HG02840 (cell line): ENCODE measurements around the gene OPRL1.

Experiments
- ATAC-seq: cut with Tn5 transposase; IDR thresholded peaks from one replicate; pipeline ENCODE4 v1.9.1; 2021; ENCODE audit warnings: mild to moderate bottlenecking, moderate library complexity, moderate number of reproducible peaks; ENCODE audit not compliant: unreplicated experiment, low FRiP score

OPRL1 gene

DNA sequence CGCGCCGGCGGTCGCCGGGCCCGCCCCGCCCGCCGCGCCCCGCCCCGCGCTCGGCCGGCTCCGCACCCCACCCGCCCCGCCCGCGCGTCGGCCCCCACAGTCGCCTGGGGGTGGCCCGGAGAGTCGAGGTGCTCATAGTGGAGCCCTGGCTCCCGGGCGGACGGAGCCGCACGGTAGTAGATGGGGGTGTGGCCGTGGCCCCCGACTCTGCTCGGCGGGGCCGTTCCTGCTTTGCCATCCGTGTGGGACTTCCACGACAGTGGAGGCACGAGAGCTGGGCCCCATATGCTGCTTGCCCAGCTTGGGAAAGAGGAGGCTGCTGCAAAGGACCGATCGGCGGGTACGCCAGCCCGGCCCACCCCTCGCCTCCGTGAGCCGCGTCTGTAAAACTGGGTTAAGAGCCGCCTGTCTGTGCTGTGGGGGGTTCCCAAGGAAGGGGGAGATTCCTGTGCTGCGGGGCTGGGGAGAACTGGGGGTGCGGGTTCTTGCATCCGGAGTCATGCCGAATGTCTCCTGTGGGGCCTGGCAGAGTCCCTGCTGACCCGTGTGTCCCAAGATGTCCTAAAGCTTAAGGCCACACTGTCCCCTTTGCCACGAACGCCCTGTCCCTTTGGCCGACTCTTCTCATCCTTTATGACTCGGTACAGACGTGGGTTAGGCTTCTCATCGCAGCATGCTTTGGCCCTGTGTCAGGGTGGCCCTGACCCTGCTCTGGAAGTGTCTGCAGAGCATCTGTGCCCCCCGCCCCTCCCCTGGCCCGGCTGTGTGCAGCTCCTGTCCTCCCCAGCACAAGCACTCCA, at the start of gene OPRL1:
Gene OPRL1 (plus strand): TSS at position 70 of the 800 bp plus-strand sequence. CDS start 12,639 bp downstream, outside the sequence.
- no peak for ATAC-seq

DNA sequence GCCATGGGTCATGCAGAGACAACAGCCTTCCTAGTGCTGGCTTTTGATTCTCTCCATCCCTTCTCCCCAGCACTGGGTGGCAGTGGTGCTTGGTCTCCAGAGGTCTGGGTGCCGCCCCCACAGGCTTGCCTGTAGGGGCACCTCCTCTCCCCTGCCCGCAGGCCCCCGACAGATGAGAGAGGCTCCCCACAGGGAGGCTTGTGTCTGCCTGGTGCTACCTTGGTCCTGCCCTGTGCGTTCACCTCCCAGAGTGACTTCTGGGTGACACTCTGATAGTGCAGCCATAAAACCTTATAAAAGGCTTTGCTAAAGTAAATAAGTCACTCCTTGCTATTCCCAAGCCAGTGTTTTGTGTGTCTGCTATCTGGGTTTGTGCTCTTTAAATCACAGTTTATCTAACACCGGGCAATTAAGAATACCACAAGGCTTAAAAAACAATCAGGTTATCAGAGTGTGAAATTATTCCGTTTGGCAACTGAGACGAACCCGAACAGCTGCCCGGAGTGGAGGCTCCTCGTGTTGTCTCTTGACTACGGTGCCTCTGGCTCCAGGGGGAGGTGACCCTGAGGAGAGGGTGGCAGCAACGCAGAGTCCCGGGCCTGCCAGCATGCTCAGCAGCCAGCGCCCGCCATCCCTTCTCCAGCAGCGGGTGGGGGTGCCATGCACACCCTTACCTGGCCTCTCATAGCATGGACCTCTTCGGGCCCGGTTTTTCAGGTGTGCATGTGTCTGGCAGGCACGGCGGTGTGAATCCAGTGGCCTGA, 49.3 kb upstream of the OPRL1 start:
- ATAC-seq: no peak

DNA sequence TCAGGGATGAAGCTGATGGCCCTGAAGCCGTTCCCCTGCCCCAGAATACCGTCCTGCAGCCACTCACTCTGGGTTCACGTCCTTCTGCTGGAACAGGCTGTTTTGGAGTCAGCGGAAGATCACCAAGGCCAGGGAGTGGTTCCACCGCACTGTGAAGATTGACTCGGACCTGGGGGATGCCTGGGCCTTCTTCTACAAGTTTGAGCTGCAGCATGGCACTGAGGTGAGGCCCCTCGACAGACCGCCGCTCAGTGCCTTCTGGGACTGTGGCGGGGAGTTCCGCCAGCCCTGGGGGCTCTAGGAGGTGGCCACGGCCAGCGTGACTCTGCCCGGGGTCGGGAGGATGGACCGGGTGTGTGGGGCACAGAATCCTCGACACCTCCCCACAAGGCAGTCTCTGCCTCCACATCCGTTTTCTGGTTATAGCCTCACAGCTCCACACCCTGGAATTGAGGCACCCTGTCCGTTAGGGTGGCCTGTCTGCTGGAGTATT, 48.0 kb upstream of the OPRL1 start:
- ATAC-seq: no peak

DNA sequence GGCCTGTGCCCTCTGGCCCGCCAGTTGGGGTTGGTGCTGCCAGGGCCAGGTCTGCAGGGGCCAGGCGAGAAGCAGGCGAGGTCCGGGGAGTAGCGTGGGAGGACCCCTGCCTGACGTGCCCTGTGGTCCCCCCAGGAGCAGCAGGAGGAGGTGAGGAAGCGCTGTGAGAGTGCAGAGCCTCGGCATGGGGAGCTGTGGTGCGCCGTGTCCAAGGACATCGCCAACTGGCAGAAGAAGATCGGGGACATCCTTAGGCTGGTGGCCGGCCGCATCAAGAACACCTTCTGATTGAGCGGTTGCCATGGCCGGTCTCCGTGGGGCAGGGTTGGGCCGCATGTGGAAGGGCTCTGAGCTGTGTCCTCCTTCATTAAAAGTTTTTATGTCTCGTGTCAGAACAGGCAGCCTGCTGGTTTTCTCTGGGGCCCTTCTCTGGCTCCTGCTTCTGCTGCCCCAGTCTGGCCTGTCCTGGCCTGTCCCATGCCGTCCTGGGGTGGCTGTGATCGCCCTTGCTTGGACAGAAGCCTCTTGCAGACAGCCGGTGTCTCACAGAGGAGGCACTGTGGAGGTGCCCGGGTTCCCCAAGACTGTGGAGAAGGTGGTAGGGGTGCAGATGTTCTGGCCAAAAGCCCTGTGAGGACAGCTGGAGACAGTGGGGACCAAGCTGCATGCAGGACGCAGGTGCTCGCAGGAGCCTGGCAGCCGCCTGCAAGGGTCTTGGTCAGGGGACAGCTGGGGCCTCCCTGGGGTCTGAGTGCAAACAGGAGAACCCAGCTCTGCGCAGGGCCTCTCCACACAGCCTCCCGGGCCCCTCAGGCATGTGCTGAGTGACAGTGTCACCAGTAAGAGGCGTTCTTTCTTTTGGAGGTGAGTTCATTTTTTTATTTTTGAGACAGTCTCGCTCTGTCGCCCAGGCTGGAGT, 46.9 kb upstream of the OPRL1 start:
- ATAC-seq: no peak

DNA sequence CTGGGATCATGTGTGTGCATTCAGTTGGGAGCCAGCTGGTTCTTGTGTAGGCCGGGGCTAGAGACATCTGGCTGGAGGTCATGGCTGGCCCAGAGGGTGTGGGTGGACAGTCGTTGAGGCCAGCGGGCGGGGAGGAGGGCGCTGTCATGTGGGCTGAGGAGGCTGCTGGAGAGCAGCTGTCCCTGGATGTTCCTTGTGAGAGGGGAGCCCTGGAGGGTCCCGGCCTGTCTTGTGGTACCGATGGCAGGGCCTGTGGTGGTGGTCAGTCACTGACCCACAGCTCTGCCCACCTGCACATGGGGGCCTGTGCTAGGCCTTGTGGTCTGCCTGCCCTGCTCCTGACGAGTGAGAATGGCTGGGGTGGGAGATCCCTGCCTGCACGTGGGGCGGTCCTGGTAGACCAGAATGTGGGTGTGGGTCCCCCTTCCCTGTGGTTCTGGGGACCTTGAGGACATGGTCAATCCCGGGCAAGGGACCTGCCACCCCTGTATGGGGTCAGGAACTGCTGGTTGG, 45.8 kb upstream of the OPRL1 start:
- no peak for ATAC-seq

DNA sequence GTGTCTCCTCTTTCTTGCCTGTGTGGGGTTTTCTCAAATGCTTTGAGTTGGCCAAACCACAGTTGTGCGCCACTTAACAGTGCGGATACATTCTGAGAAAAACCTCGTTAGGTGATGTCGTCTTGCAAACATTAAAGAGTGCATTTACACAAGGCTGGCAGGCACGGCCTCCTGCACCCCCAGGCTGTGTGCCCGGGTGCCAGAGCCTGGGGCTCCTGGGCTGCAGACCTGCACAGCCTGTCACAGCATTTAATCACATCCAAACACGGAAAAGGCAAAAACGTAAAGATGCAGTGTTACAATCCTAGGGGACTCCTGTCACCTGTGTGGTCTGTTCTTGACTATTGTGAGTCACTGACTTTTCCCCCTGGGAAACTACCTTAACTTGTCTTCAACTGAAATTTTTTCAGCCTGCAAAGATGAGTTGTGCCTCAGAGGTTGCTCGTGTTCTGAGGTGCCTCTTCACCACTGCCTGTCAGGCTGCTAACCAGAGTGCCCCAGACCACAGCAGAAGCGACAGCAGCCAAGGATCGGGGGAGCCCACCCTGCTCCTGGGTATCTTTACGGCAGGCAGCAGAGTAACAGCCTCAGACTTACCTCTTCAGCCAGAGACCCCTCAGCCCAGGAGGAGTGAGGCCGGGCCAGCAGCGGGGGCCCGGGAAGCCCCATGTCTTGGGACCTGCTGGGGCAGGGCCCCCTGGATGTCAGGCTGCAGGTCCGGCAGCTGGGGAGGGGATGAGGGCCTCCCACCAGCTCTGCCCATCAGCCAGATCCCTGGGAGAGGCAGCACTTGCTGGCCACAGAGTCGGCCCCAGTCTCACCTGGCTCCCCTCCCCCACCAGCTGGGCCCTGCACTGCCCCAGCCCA, 44.6 kb upstream of the OPRL1 start:
- ATAC-seq: no peak

DNA sequence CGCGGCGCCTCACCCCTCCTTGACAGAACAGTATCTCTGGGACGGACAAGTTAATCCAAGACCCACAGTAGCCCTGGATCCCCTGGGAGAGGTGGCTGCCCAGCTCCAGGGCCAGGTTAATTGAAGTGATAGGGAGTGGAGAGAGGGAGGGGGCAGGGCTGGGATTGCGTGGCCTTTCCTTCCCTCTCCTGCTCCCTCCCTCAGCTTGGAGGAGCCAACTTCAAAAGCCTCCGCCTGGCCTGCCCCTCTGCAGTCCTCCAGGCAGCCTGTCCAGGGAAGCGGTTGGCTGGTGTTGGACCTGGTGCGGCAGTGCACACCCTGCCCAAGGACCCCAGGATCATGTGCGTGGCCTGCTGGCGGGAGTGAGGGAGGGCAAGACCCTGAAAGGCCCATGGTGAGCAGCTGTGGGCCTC, 43.9 kb upstream of the OPRL1 start, which contains the start of gene C20orf204:
Gene C20orf204 (plus strand): TSS at position 250 of the 413 bp plus-strand sequence. CDS start 142 bp downstream, at position 392.
- ATAC-seq: no peak

DNA sequence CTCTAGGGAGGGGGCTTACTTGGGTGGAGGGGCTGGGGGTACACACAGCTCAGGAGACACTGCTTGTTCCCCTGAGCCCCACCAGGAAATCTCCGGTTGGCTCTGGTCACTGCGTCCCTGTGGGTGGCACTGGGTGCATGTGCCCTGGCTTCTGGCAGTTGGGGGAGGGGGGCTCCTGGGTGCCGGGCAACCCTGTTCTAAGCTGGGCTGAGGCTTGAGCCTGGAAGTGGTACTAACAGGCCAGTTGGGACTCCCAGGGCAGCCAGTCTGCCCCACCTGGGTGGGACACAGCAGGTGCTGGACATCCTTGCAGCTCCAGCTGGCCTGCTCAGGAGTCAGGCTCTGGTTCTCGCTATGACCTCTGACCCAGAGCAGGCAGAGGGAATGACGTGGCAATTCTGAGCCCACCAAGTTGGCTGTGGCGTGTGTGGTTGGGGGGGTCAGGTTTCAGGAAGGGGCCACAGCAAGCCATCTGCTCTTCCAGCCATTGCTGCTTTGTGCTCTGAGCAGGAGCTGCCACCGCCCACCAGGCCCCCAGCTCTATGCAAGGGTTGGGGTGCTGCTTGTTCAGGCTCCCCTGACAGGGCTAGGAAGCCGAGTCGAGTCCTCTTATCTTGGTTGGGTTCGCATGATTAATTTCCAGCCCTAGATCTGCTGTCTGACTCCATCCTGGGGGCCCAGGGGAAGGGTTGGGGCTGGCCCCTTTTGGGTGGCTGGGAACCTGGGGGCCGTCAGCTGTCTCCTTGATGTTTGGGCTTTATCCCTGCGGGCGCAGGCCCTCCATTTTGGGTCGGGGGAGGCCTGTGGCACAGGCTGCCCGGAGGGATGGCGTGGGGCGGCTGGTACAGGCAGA, 43.3 kb upstream of the OPRL1 start:
- ATAC-seq: no peak

DNA sequence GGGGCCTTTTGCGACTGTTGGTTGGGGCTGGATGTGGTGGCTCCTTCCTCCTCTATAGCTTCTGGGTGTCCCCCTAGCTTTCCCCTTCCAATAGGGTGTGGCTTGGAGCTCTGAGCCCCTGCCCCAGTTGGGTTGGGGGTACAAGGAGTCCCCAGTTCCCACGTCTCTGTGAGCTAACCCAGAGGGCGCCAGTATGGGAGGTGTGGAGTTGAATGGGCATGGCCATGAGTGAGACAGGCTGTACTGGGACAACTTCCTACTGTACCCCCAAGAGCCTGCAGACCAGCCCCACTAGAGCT, 42.7 kb upstream of the OPRL1 start:
- no peak for ATAC-seq

DNA sequence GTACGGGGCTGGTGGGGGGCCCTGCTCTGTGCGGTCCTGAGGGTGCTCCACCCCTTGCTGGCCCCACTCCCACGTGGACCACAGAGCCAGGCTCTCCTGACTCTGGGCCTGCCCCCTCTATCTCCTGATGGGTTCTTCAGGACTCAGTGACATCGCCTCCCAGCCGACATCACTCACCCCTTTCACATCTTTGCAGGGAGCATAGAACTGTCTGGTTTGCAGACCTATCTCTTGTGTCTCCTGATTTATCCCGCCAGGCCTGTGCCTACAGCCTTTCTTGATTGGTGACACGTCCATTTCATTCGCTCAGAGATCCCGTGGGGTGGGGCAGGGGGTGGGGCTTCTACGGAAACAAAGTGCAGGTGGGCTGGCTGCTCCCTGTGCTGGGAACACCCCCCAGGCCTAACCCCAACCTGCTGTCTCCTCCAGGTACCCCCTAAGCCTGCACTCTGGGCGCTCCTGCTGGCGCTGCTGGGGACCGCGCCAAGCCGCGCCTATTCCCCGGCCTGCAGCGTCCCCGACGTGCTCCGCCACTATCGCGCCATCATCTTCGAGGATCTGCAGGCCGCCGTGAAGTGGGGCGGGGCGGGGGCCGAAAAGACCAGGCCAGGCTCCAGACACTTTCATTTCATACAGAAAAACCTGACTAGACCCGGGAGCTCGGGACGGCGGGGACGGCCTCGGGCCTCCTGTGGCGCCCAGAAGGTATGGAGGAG, 42.2 kb upstream of the OPRL1 start:
- no peak for ATAC-seq

DNA sequence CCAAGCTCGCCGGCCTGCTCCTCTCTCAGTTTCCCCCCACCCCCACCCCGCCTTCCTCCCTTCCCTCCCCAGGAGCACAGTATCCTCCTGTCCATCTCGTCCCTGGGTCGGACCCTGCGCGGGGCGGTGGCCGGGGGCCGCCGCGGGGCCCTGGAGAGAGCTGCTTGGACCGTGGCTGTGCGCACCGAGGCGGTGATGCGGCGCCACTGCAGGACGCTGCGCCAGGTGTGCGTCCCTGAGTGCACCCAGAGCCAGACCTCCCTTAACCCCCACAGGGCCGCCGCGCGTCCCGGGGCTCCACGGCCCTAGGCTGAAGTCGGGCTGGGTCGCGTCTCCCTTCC, 41.7 kb upstream of the OPRL1 start:
- peak; percentile 32 for ATAC-seq

DNA sequence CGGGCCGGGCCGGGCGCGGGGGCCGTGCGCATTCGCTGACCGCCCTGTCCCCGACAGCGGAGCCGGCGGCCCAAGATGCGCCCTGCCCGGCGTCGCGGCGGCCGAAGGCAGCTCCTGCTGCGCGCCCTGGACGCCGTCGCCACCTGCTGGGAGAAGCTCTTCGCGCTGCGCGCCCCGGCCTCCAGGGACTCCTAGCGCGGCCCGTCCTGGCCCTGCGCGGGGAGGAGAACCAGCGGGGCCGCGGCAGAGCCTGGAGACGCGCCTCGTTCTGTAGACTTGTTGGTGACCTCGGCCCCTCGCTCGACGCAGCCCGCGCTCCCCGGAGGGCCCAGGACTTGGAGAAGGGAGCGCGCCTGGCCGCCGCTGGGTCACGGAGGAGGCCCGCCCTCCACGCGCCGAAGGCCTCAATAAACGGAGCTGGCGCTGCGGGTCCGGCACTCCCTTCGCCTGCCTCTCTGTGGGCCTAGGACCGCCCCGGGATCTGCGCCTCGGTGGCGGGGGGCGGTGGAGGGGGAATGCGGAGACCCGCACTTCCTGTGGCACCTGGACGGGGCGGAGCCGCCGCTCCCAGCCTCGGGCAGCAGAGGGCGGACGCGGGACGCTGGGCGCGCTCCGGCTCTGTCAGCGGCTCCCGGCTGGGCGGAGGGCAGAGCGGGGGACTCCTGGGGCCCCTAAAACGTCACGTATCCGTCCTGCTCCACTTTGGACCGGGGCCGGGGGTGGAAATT, 41.2 kb upstream of the OPRL1 start:
- ATAC-seq: peak; percentile 49

DNA sequence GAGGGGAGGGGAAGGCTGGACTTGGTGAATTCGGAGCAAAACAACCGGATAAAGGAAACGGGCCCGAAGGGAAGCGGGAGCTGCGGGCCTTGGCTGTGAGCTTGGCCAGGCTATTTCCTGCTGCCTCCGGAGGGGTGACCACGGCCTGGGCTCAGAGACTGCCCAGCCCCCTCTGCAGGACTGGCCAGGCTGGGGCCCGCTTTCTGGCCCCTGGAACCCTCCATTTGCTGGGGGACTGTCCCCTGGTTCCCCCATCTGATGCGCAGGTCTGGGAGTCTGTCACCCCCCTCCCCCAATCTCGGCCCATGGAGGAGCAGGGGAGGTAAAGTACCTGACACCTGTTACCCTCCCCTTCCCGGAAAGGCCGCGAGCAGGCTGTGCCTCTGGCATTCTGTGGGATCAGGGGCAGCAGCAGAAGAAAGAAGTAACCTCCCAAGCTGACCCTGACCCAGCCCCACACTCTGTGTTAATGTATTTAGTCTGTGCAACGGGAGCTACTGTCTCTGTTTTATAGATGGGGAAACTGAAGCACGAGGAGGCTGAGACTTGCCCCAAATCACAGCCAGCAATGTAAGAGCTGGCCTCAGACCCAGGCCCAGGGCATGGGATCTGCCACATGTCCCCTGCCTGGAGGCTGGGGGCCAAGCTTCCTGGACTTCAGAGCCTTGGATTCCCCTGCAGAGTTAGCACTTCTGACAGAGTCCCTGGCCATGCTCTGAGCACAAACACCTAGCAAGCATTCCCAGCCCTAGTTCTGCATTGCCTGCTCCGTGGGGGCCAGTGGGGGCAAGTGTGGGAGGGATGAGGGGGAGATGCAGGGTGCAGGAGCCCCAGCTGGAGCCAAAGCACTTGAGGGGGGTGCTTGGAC, 40.4 kb upstream of the OPRL1 start:
- no peak for ATAC-seq

DNA sequence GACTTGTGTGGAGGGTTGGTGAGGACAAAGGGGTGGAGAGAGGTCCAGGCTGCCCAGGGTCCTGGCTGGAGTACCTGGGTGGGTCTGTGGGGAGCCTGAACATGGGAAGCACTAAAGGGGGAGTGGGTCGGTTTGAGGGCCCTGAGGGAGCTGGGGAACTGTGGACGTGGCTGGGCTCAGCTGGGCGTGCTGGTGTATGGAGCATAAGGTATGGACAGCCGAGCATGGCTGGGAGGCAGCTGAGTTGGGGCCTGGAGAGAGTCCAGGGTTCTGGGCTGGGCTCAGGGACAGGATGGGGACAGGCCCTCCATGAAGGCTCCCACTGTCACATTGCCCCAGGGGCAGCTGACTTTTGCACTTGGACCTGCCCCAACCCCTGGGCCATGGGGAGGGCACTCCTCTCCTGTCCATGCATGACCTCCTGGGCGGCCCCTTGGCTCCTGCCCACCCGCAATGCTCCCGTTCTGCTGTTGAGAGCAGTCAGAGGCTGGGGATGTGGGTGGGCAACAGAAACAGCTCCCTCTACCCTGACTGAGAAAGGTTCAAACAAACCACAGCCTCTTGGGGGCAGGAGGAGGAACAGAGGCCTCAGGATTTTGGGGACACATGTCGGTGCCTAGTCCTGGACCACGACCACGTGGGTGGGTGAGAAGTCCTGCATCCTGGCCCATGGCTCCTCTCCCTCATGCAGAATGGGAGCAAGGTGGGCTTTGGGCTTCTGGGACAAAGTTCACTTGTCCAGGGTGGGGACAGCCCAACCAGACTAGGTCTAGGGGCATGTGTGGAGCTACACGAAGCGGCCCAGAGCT, 39.4 kb upstream of the OPRL1 start:
- no peak for ATAC-seq

DNA sequence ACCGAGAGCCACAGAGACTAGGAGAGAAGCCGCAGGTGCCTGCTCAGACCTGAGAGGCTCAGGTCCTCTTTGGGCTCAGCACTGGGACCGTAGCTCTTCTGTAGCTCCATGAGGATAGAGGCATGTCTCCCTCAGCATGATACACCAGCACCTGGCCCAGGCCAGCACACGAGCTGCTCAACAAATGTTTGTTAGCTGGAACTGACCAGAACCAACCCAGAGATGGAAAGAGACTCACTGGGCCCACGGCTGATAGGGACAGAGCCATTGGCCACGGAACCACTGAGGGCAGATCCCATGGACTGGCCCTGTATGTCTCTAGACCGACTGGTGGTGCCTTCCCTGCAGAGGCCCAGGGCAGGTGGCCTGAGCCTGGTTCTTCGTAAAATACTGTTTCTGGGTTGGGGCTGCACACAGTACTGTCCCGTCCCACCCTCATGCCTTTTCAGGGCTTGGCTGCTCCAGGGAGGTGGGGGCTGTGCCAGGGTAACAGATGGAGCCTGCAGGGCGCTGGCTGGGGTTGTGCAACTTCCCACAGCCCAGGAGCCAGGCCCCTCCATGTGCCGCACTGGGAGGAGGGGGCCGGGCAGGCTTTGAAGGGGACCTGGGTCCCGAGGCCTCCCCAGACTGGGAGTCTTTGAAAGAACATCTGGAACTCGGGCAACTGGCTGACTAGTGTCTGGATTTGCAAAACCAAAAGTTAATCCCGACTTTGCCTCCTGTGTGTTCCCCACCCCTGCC, 38.7 kb upstream of the OPRL1 start:
- no peak for ATAC-seq
